HG02938 (cell line): ENCODE data around the gene TPRN.
A peak's percentile ranks its signal among the peaks of the same experiment; 100 is the strongest.

Source experiments
- ATAC-seq: cut with Tn5 transposase; IDR thresholded peaks from one replicate; pipeline ENCODE4 v1.9.1; 2021; ENCODE audit warnings: mild to moderate bottlenecking, moderate library complexity; ENCODE audit not compliant: unreplicated experiment

The TPRN gene

DNA sequence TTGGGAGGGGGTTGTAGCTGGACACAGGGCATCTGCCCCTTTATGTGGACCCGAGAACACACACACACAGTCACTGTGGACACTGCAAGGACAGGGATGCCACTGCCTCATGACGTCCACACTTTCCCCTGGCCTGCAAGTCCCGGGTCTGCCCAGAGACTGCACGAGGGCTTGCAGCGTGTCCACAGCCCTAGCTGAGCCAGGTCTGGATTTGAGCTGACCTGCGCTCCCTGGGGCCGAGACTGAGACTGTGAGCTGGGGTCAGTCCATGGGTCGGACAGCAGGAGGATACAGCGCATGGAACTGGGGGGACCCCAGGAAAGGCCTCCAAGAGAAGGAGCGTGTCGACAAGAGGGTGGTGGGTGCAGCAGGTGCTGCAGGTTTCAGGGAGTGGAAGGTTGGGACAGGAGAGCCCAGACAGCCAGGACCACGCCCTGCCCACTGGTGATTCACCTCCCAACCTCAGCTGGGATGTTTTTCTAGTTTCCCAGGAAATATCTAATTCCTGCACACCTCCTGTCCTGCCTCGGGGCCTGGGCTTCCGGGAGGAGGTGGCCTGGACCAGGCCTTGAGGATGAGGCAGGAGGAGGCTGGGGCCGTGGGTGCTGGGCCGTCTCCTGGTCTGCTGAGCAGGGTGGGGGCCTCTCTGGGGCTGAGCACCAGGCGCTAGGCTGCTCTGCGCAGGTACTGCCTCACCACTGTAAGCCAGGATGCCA, 26.0 kb upstream of the TPRN start:
- no peak for ATAC-seq

DNA sequence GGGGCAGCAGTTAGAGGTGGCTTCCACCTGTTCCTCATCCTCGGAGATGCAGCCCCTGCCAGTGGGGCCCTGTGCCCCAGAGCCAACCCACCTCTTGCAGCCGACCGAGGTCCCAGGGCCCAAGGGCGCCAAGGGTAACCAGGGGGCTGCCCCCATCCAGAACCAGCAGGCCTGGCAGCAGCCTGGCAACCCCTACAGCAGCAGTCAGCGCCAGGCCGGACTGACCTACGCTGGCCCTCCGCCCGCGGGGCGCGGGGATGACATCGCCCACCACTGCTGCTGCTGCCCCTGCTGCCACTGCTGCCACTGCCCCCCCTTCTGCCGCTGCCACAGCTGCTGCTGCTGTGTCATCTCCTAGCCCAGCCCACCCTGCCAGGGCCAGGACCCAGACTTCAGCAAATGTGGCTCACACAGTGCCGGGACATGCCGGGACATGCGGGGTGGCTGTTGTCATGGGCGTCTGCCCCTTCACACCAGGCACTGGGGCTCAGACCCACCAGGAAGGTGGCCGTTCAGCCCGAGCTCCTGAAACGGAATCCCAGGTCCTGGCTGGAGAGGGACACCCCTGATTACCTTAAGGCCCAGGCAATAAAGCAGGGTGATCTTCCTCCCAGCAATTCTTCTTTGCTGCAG, 25.3 kb upstream of the TPRN start:
- no peak for ATAC-seq

DNA sequence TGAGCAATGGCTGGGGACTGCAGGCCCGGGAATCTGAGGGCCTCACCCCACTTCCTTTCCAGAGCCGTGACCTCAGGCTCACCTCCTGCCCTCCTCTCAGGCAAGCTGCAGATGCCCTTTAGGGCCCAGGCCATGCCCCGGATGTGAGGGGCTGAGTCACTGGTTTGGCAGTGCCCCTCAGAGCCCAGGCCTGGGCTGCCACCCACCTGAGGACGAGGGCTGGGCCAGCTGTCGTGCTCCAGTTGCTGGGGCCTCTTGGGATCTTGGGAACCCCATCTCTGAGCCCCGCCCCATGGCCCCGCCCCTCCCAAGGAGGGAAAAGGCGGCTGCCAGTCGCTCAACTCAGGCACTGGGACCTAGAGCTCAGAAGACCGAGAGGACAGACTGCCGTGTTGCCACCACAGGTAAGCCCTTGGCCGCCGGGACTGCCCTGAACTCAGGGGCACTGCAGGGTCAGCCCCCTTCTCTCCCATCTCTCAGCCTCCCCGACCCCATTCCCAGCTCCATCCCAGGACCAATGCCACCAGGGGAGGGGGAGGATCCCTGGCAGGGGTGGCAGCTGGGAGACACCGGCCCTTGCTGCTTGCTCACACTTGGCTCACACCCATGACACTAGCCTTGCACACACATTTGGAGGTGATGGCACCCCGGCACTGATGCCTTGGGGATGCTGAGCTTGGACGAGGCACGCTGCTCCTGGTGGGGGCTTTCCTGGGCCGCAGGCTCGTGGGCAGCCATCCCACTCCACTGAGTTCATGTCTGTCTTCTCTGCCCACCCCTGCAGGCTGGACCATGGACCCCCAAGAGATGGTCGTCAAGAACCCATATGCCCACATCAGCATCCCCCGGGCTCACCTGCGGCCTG, 24.5 kb upstream of the TPRN start, which contains the start of gene CYSRT1:
CYSRT1 (plus strand) TSS at position 345 of the 865 bp plus-strand sequence; CDS start at position 793, 448 bp downstream.
- no peak for ATAC-seq

DNA sequence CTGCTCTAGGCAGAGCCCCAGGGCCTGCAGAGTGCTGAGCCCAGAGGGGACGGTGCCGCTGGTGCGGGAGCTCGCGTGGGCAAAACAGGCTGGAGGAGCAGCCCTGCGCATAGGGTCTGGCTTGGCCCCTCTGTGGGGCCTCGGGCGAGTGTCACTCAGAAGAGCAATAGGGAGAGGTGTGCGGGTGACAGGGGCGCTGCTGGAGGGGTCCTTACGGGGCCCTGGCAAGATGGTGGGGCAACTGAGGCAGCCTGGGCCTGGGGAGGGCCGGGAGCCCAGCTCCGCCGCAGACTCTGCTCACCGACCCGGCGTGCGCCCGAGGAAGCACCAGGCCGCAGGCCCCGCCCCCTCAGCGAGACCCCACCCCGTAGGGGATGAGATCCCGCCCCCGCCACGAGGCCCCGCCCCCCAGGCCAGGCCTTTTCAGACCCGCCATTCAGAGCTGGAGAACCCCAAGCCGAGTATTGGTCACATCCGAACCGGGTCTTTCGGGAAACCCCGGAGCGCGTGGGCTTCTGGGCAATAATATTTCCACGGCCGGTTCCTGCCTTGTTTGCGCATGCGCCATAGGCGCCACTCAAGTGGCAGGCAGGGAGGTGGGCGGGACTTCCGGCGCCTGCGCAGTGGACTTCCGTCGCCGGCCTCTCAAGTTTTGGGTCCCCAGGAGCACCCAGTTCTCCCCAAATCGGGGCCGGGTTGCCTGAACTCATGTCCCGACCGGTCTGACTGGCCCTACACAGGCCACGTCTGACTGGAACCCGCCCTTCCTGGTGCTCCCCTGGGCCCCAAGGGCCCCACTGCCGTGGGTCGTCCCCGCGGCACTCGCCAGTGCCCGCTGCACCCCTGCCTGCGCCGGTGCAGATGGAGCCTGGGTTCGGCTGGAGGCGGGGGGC, 22.8 kb upstream of the TPRN start:
- peak; percentile 74 for ATAC-seq

DNA sequence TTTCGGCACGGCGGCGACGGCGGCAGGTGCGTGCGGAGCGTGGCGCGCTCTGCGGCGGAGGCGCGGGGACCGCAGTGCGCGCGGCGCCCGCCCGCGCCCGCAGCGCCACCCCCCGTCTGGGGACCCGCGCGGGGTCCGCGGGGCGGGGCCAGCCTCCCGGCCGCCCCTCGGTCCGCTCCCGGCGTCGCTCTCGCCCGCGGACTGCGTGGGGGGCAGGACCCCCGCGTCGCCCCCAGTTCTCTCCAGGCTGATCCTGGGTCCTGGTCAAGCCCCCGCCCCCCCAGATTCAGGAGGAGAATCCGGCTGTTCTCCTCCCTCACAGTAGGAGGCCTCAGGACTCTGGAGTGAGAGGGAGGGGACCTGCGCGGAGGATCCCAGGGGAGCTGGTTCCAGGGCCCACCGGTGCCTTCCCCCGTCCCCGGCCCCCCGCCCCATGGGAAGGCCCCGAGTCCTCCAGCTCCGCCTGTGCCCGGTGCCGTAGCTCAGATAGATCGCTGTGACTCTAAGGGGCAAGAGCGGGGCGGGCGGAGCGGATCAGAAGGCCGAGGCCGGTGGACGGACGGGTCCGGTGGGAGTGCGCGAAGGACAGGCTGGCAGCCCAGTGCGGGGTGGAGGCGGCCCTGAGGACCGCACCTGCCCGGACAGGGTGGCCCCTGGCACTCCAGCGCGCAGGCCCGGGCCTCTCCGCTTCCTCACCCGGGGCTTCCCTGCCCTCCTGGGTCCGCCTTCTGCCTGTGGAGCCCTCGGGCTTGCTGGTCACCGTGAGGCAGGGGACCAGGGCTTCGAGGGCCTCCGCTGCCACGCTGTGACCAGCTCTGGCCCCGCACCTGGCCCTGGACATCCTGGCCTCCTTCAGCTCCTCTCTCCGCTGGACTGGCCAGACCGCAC, 21.9 kb upstream of the TPRN start, which contains the start of gene RNF208:
RNF208 (minus strand) TSS at position 51 of the 888 bp plus-strand sequence. CDS start 1,028 bp downstream, outside the sequence.
- peak; percentile 2 for ATAC-seq

DNA sequence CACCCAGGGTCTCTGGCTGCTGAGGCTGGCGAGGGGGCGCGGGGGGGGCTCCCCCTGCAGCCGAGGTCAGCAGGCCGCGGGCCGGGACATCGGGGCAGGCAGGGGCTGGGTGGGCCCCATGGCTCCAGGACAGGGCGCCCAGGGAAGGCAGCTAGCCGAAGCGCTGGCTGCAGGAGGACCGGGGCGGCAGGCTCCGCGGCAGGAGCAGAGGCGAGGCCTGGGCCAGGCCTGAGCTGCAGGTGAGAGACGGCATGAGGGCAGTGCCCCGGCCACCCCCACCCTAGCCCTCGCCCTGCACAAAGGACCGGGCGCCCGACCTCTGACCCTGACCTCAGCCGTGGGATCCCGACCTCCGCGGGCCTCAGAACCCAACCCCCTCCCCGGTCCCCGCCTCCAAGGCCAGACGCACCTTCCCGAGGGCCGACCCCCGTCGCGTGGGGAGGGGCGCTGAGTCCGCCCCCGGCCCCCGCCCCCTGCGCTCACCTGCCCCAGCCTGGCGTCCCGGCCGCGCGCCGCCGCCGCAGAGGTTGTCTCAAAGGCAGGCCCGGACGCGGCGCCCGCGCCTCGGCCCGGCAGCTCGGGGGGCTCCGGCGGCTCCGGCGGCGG, 21.1 kb upstream of the TPRN start:
- no peak for ATAC-seq

DNA sequence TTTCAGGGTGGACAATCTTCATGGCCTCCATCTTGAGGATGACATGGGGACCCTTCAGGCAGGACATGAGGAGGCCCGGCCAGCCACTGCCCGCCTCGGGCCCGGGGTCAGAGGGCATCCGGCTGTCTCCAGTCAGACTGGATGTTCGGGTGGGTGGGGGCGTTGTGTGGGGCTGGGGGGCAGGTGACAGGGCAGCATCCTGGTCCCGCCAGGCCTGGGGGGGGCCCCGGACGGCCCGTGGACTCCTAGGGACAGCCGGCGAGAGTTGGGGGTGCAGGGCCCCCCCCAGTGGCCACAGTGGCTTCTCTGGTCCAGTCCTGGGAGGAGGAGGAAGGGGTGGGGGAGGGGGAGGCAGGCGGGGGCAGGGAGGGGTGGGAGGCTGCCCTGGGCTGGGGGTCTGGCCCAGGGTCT, 20.6 kb upstream of the TPRN start:
- ATAC-seq: no peak

DNA sequence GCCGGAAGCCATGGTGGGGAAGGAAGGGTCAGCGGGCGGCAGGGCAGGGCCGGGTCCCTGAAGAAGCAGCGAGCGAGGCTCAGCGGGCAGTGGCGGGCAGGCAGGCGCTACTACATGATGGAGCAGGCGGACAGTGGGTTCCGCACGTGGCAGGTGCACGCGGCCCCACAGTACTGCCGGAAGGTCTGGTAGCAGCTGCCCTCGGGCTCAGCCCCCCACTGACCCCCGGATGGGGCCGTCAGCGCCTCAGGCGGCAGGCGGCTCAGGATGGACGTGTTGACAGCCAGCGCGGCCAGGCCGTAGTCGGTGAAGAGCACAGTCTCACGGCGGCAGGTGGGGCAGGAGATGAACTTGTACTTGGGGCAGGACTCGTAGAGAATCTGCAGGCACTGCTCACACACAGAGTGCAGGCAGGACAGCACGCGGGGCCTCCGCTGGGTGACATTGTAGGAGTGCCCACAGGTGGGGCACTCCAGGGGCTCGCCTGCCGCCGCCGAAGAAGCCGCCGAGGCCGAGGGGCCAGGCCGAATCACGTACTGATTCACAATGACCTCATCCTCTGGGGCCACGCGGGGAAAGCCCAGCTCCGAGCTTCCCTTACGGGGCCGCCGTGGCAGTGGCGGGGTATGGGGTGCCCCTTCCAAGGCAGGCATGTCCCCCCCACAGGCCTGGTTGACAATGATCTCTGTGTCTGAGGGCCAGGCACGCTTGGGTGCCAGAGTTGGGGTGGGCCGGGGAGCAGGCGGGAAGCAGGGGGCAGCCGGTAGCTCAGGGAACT, 20.0 kb upstream of the TPRN start:
- ATAC-seq: no peak

DNA sequence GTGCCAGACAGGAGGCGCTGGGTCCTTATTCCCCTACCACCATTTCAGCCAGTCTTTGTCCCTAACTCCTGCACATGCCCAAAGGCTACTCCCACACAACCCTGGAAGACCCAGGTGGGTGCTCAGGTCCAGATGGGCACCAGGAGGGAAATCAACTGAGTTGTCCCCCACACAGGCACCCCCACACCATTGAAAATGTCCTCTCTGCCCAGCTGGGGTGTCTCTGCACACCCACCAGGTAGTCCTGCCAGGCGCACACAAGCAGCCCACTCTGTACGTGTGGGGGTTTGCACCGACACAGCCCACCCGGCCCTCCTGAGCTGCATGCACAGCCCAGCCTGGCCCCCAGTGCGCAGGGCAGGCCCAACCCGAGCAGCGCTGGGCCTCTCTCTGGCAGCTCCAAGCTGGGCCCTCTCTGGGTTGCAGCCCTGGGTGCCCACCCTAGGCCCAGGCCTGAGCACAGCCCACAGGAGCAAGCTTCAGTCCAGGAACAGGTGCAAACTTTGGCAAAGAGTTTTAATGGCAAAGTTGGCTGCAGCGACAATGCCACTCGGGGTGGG, 19.3 kb upstream of the TPRN start:
- no peak for ATAC-seq

DNA sequence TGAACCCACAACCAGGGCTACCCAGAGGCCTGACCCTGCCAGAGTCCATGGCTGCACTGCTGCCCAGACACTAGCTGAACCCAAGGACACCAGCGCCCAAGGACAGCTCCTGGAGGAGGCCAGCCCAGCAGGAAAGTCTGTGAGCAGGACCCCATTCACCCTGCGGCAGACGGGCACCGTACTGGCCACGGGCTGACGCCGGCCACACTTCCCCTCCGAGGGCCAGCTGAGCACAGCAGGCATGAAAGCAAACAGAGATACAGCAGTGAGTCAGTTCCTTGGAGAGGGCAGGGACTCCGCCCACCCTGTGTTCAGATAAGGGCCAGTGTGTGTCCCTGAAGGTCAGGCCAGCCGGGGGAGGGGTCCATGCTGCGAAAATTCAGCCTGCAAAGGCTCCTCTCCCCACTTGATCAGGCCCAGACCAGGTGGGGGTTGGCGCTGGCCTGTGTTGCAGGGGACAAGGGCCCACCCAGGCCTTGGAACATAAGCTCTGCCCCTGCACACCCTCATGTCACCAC, 18.3 kb upstream of the TPRN start:
- no peak for ATAC-seq

DNA sequence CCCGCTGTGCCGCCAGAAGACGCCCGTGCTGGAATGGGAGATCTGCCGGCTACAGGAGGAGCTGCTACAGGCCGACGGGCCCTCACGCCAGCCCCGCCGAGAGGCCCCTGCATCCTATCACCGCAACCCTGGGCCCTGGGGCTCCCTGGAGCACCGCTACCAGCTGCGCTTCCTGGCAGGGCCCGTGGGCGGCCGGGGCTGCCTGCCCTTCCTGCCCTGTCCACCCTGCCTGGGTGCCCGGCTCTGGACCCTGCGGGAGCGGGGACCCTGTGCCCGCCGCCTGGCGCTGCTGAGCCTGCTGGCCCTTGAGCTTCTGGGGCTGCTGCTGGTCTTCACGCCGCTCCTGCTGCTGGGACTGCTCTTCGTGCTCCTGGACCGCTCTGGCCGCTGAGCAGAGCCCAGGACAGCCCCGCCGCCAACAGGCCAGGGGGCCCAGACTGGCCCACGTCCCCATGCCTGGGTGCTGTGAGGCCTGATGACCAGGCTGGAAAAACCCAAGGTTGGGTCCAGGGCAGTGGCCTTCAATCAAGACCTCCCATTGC, 17.7 kb upstream of the TPRN start:
- ATAC-seq: no peak

DNA sequence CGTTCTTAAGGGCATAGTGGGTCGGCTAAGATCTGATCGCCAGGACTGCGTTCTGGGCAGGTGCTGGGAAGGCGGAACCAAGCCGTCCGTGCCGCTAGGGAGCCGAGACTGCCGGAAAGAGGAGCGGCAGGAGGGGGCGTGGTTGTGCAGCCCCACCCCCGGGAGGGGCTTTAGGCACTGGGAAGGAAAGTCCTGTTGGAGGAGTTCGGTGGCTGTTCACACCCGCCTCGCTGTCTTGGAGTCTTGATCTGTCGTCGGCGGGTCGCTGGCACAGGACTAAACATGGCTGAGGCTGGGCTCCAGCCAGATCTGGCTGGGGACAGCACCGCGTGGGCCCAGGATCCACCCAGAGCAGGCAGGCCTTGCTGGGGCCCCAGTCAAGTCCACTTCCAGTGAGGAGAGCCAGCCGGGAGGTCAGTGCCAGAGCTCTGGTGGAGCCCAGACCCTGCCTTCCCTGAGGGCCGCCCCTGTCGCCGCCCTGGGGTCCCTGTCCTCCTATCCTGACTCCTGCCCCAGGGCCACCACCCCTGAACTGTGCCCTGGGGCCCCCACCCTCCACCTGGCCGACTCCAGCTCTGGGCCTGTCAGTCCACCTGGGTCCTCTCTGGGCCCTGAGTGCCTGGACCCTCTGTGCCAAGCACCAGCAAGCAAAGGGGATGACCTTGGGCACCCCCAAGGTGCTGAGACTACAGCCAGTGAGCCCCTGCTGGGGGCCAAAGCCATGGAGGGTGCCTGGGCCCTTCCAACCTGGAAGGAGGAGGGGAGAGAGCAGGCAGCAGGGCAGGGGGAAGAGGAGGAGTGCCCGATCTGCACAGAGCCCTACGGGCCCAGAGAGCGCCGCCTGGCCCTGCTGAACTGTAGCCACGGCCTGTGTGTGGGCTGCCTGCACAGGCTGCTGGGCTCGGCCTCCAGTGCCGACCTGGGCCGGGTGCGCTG, 17.0 kb upstream of the TPRN start:
- ATAC-seq: no peak

DNA sequence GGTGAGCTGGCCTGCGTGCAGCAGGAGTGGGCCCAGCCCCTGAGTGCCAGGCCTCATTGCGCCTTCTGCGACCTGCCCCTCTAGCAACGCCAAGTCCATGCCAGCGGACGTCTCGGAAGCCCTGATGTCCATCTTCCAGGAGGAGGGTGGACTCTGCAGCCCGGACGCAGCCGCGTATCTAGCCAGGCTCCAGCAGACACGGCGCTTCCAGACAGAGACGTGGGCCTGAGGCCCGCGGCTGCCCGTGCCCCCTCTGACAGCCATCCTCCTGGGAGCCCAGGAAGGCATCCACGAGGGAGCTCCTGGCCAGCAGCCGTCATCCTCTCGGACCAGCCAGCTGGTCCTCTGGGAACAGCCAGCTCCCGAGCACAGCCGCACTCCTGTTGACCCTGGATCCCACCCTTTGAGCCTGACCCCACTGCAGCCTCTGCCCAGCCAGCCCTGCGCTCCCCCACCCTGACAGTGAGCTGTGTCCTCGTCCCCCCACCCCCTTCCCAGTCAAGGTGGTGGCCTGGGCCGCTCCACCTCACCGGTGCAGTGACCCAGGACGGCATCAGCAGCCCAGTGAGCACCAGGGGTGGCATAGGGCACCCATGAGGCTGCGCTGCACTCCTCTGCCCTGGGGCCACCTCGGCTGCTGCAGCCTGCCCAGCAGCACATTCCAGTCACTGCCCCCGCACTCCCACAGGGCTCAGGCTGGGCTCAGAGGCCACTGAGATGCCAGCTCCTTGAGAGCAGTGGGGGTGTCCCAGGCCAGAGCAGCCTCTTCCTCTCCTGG, 15.8 kb upstream of the TPRN start:
- no peak for ATAC-seq

DNA sequence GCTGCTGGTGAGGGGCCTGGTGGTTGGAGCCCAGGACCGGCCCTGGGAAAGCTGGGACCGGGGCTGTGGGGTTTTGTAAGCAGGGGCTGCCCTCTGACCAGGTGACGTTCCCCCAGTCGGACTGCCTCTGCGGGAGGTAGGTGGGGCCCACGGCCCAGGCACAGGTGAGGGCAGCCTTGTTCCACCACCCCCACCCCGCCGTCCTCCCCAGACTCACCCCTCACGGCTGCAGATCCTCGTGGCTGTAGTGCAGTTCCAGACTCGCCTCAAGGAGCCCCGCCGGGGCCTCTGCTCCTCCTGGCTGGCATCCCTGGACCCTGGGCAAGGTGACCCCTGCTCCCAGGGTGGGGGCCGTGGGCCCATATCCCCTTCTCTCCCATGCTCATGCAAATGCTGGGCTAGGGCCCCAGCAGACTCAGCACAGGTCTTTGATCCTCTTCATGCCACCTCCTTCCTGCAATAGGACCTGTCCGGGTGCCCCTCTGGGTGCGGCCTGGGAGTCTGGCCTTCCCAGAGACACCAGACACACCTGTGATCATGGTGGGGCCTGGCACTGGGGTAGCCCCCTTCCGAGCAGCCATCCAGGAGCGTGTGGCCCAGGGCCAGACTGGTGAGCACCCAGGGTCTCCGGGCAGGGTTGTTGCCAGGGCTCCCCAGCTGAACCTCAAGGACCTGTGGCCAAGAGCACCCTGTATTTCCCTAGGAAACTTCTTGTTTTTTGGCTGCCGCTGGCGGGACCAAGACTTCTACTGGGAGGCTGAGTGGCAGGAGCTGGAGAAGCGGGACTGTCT, 14.8 kb upstream of the TPRN start:
- ATAC-seq: no peak

DNA sequence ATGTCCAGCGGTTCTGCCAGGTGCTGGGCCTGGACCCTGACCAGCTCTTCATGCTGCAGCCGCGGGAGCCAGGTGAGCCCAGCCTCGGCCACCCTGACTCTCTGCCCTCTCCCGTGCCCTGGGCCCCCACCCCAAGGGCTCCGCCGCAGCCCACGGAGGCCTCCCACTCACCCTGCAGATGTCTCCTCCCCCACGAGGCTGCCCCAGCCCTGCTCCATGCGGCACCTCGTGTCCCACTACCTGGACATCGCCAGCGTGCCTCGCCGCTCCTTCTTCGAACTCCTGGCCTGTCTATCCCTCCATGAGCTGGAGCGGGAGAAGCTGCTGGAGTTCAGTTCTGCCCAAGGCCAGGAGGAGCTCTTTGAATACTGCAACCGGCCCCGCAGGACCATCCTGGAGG, 14.1 kb upstream of the TPRN start:
- no peak for ATAC-seq
